Stomach smooth muscle (tissue), 2 donors: ENCODE measurements around the gene DRAXIN.
"Not testable (repeated sequence)": the region's sequence is repeated elsewhere in the genome, so short reads cannot be mapped to it uniquely, and the experiment has no call there.

ENCODE experiments used
- H3K27ac ChIP-seq: one replicate; pipeline ENCODE4 v1.7.0; 2013; ENCODE audit warnings: mild to moderate bottlenecking, low read length, inconsistent platforms
- H3K27me3 ChIP-seq, 2 donors: one replicate each; pipeline ENCODE4 v1.7.0; 2013; ENCODE audit warnings: low read length in 2 of 2; ENCODE audit not compliant: insufficient read depth in 2 of 2, control insufficient read depth in 1 of 2
- H3K36me3 ChIP-seq, 2 donors: one replicate each; pipeline ENCODE4 v1.7.0; 2013; ENCODE audit warnings: low read length in 2 of 2; ENCODE audit not compliant: control insufficient read depth in 2 of 2, insufficient read depth in 2 of 2
- H3K4me1 ChIP-seq: one replicate; pipeline ENCODE4 v1.7.0; 2013; ENCODE audit warnings: low read length; ENCODE audit not compliant: control insufficient read depth, insufficient read depth
- H3K4me3 ChIP-seq, 2 donors: one replicate each; pipeline ENCODE4 v1.7.0; 2013; ENCODE audit warnings: low read length in 2 of 2
- H3K9ac ChIP-seq, 2 donors: one replicate each; pipeline ENCODE4 v1.7.0; 2013; ENCODE audit warnings: low read length in 2 of 2, mild to moderate bottlenecking in 1 of 2
- H3K9me3 ChIP-seq, 2 donors: one replicate each; pipeline ENCODE4 v1.7.0; 2013; ENCODE audit warnings: low read length in 2 of 2; ENCODE audit not compliant: control insufficient read depth in 2 of 2
- donor health status: healthy.
- donor health status: Pancreatic carcinoma.

DRAXIN gene

GRCh38 chr1:11691302-11691914 is at the start of gene DRAXIN:
TSS of gene DRAXIN (plus strand) at chr1:11691710. CDS start at chr1:11706259, 14,549 bp downstream.
- Histone ChIP-seq H3K4me3 (peak within 1 kb of the TSS in 1 of 2 donors; percentile 15), H3K4me1 (peaks cover 17% of the 10 kb centered on the region), H3K27ac (no peak within 1 kb of the TSS), H3K27me3 (peaks cover 44 to 49% of the 10 kb centered on the region in 2 donors), H3K36me3 (no peaks in the 10 kb centered on the region), H3K9ac (no peak within 1 kb of the TSS), H3K9me3 (no peaks in the 10 kb centered on the region)

GRCh38 chr1:11641776-11642305 is 49.7 kb upstream of the DRAXIN start:
- no peaks in the 10 kb centered on the region for H3K36me3 ChIP-seq
- no peaks in the 10 kb centered on the region for H3K4me1 ChIP-seq
- H3K27ac ChIP-seq: no peak overlapping the region
- no peaks in the 10 kb centered on the region for H3K9me3 ChIP-seq
- peaks cover 14 to 17% of the 10 kb centered on the region in 2 donors for H3K27me3 ChIP-seq
- H3K9ac ChIP-seq: no peak overlapping the region
- no peak overlapping the region for H3K4me3 ChIP-seq

GRCh38 chr1:11642418-11643017 is 49.0 kb upstream of the DRAXIN start:
- not testable (repeated sequence) for H3K4me1 ChIP-seq, H3K9me3 ChIP-seq, H3K27ac ChIP-seq, H3K4me3 ChIP-seq, H3K9ac ChIP-seq, H3K36me3 ChIP-seq
- H3K27me3 ChIP-seq: peaks cover 14% of the 10 kb centered on the region in 2 donors

GRCh38 chr1:11643782-11644181 is 47.7 kb upstream of the DRAXIN start:
- H3K4me1 ChIP-seq: peaks cover 10% of the 10 kb centered on the region
- no peaks in the 10 kb centered on the region for H3K9me3 ChIP-seq
- H3K9ac ChIP-seq: no peak overlapping the region
- H3K27me3 ChIP-seq: peaks cover 11 to 15% of the 10 kb centered on the region in 2 donors
- no peak overlapping the region for H3K27ac ChIP-seq
- no peaks in the 10 kb centered on the region for H3K36me3 ChIP-seq
- no peak overlapping the region for H3K4me3 ChIP-seq

- no peaks in the 10 kb centered on the region for H3K9me3 ChIP-seq
- no peaks in the 10 kb centered on the region for H3K36me3 ChIP-seq
- H3K27ac ChIP-seq: no peak overlapping the region
- H3K4me1 ChIP-seq: peaks cover 12% of the 10 kb centered on the region
- H3K27me3 ChIP-seq: peaks cover 18 to 28% of the 10 kb centered on the region in 2 donors
- no peak overlapping the region for H3K4me3 ChIP-seq
- H3K9ac ChIP-seq: no peak overlapping the region
Measured at GRCh38 chr1:11645270-11645669, 46.2 kb upstream of the DRAXIN start.

- H3K9me3 ChIP-seq: no peaks in the 10 kb centered on the region
- no peak overlapping the region for H3K4me3 ChIP-seq
- no peak overlapping the region for H3K27ac ChIP-seq
- peaks cover 17% of the 10 kb centered on the region for H3K4me1 ChIP-seq
- no peaks in the 10 kb centered on the region for H3K36me3 ChIP-seq
- H3K27me3 ChIP-seq: peaks cover 18 to 30% of the 10 kb centered on the region in 2 donors
- H3K9ac ChIP-seq: no peak overlapping the region
Measured at GRCh38 chr1:11645670-11646265, 45.7 kb upstream of the DRAXIN start.

GRCh38 chr1:11646317-11646716 is 45.2 kb upstream of the DRAXIN start:
- H3K4me1 ChIP-seq: peaks cover 19% of the 10 kb centered on the region
- H3K27ac ChIP-seq: no peak overlapping the region
- no peaks in the 10 kb centered on the region for H3K9me3 ChIP-seq
- no peak overlapping the region for H3K4me3 ChIP-seq
- no peak overlapping the region for H3K9ac ChIP-seq
- H3K36me3 ChIP-seq: no peaks in the 10 kb centered on the region
- H3K27me3 ChIP-seq: peaks cover 18 to 31% of the 10 kb centered on the region in 2 donors

GRCh38 chr1:11647333-11647732 is 44.2 kb upstream of the DRAXIN start:
- H3K9me3 ChIP-seq: no peaks in the 10 kb centered on the region
- H3K4me1 ChIP-seq: peaks cover 19% of the 10 kb centered on the region
- H3K4me3 ChIP-seq: no peak overlapping the region
- no peak overlapping the region for H3K9ac ChIP-seq
- H3K36me3 ChIP-seq: no peaks in the 10 kb centered on the region
- no peak overlapping the region for H3K27ac ChIP-seq
- peaks cover 17 to 28% of the 10 kb centered on the region in 2 donors for H3K27me3 ChIP-seq

GRCh38 chr1:11648039-11648438 is 43.5 kb upstream of the DRAXIN start:
- Histone ChIP-seq H3K9ac (no peak overlapping the region), H3K4me3 (no peak overlapping the region), H3K36me3 (no peaks in the 10 kb centered on the region), H3K27me3 (peaks cover 17 to 28% of the 10 kb centered on the region in 2 donors), H3K27ac (no peak overlapping the region), H3K9me3 (no peaks in the 10 kb centered on the region), H3K4me1 (peaks cover 19% of the 10 kb centered on the region)

- Histone ChIP-seq H3K27ac (no peak overlapping the region), H3K36me3 (no peaks in the 10 kb centered on the region), H3K9ac (no peak overlapping the region), H3K27me3 (peaks cover 17 to 28% of the 10 kb centered on the region in 2 donors), H3K4me3 (no peak overlapping the region), H3K4me1 (peaks cover 19% of the 10 kb centered on the region), H3K9me3 (no peaks in the 10 kb centered on the region)
Measured at GRCh38 chr1:11648732-11649158, 42.8 kb upstream of the DRAXIN start.
